IMR-90 (cell line): ENCODE data around the gene ZNF691. TPM values are rescaled to one million over a fixed set of nuclear protein-coding genes. Genes with fewer than 3 reads are reported as not detected.

Experiments
- ATAC-seq: fragments of 200-7000 bp; cut with Tn5 transposase; 2 replicates; pipeline ENCODE4 v1.9.1; 2020; ENCODE audit warnings: low read depth, mild to moderate bottlenecking, moderate library complexity
- BruUV-seq: library from RNA; stranded (reverse); fragments of 400-500 nt; replicated peaks from 2 replicates; lab custom pipeline; 2021; lab: Mats Ljungman, UMichigan
- CTCF ChIA-PET: fragments of 300-600 bp; formaldehyde crosslinking; extraction: SDS; loops from one replicate; lab custom pipeline; 2021; ENCODE audit warnings: antibody characterized with exemption; lab: Yijun Ruan, JAX
- POLR2A ChIA-PET: fragments of 300-600 bp; sonication (Branson Sonifier 250); formaldehyde crosslinking; loops from one replicate; lab custom pipeline; 2022; ENCODE audit warnings: antibody characterized with exemption; ENCODE audit not compliant: unreplicated experiment; lab: Charles Lee
- DNase-seq: peaks from one replicate; pipeline ENCODE4 v3.0.0; 2013
- H2AFZ ChIP-seq: replicated peaks from 2 replicates; pipeline ENCODE3; 2013; ENCODE audit warnings: low read length, mild to moderate bottlenecking; ENCODE audit not compliant: poor library complexity
- H2AK5ac ChIP-seq: 2 replicates; pipeline ENCODE4 v1.6.1; 2013; ENCODE audit warnings: low read depth, low read length, inconsistent platforms
- H2AK9ac ChIP-seq: replicated peaks from 2 replicates; pipeline ENCODE3; 2013; ENCODE audit warnings: mild to moderate bottlenecking, low read depth, low read length, moderate library complexity; ENCODE audit not compliant: poor library complexity
- H2BK120ac ChIP-seq: 2 replicates; pipeline ENCODE4 v1.6.1; 2013; ENCODE audit warnings: low read depth, low read length, inconsistent platforms
- H2BK15ac ChIP-seq: 3 replicates; pipeline ENCODE4 v1.6.1; 2013; ENCODE audit warnings: low read depth, low read length, inconsistent platforms
- H2BK20ac ChIP-seq: 2 replicates; pipeline ENCODE4 v1.6.1; 2013; ENCODE audit warnings: low read depth, mild to moderate bottlenecking, inconsistent platforms, low read length, moderate library complexity
- H2BK5ac ChIP-seq: 2 replicates; pipeline ENCODE4 v1.6.1; 2013; ENCODE audit warnings: mild to moderate bottlenecking, low read depth, low read length, inconsistent platforms; ENCODE audit not compliant: poor library complexity, severe bottlenecking
- H3K14ac ChIP-seq: replicated peaks from 2 replicates; pipeline ENCODE4 v1.6.1; 2013; ENCODE audit warnings: low read depth, low read length, inconsistent platforms
- H3K18ac ChIP-seq: 2 replicates; pipeline ENCODE4 v1.6.1; 2013; ENCODE audit warnings: low read depth, low read length, control low read depth
- H3K23ac ChIP-seq: 2 replicates; pipeline ENCODE4 v1.6.1; 2013; ENCODE audit warnings: low read depth, low read length, inconsistent platforms
- H3K27ac ChIP-seq: 2 replicates; pipeline ENCODE4 v1.5.1; 2013; ENCODE audit warnings: mild to moderate bottlenecking, control low read depth, low read length; ENCODE audit not compliant: insufficient read depth
- H3K27me3 ChIP-seq: 2 replicates; pipeline ENCODE4 v1.6.1; 2013; ENCODE audit warnings: low read length; ENCODE audit not compliant: control insufficient read depth, insufficient read depth
- H3K36me3 ChIP-seq: 2 replicates; pipeline ENCODE4 v1.6.1; 2013; ENCODE audit warnings: low read length, mixed read lengths; ENCODE audit not compliant: control insufficient read depth, insufficient read depth
- H3K4ac ChIP-seq: 2 replicates; pipeline ENCODE4 v1.6.1; 2013; ENCODE audit warnings: low read depth, low read length, inconsistent platforms
- H3K4me1 ChIP-seq: 2 replicates; pipeline ENCODE4 v1.6.1; 2013; ENCODE audit warnings: low read length, mixed read lengths; ENCODE audit not compliant: control insufficient read depth, insufficient read depth
- H3K4me2 ChIP-seq: 2 replicates; pipeline ENCODE4 v1.6.1; 2013; ENCODE audit warnings: low read depth, mild to moderate bottlenecking, control low read depth, low read length, moderate library complexity
- H3K4me3 ChIP-seq: 2 replicates; pipeline ENCODE4 v1.5.1; 2013; ENCODE audit warnings: low read depth, mild to moderate bottlenecking, control low read depth, low read length, moderate library complexity; ENCODE audit not compliant: insufficient read depth
- H3K56ac ChIP-seq: 2 replicates; pipeline ENCODE4 v1.6.1; 2013; ENCODE audit warnings: low read length, inconsistent platforms; ENCODE audit not compliant: insufficient read depth; ENCODE audit errors: extremely low read depth
- H3K79me1 ChIP-seq, 2 experiments: 2 replicates each; pipeline ENCODE4 v1.6.1; 2013; ENCODE audit warnings: low read length in 2 of 2, inconsistent platforms in 1 of 2, low read depth in 1 of 2
- H3K9ac ChIP-seq: 2 replicates; pipeline ENCODE4 v1.6.1; 2013; ENCODE audit warnings: low read depth, low read length, control low read depth
- H3K9me1 ChIP-seq: 2 replicates; pipeline ENCODE4 v1.6.1; 2013; ENCODE audit warnings: low read length, inconsistent platforms; ENCODE audit not compliant: insufficient read depth
- H3K9me3 ChIP-seq: 2 replicates; pipeline ENCODE4 v1.6.1; 2013; ENCODE audit warnings: low read length; ENCODE audit not compliant: control insufficient read depth, insufficient read depth
- H4K20me1 ChIP-seq: 2 replicates; pipeline ENCODE4 v1.6.1; 2013; ENCODE audit warnings: low read length, inconsistent platforms; ENCODE audit not compliant: insufficient read depth
- H4K5ac ChIP-seq: 2 replicates; pipeline ENCODE4 v1.6.1; 2013; ENCODE audit warnings: mild to moderate bottlenecking, low read depth, low read length, control low read depth
- H4K8ac ChIP-seq, 2 experiments: 2 replicates each; pipeline ENCODE4 v1.6.1; 2013; ENCODE audit warnings: low read depth in 2 of 2, low read length in 2 of 2, control low read depth in 1 of 2, inconsistent platforms in 1 of 2
- H4K91ac ChIP-seq: 2 replicates; pipeline ENCODE4 v1.6.1; 2013; ENCODE audit warnings: low read depth, low read length, inconsistent platforms; ENCODE audit not compliant: insufficient read depth
- MAZ ChIP-seq: IDR thresholded peaks from 2 replicates; pipeline ENCODE4 v1.6.1; 2012; ENCODE audit warnings: low read depth, mild to moderate bottlenecking, low read length, improper control_type of control experiment, moderate library complexity, borderline replicate concordance
- MXI1 ChIP-seq: IDR thresholded peaks from 2 replicates; pipeline ENCODE4 v1.6.1; 2012; ENCODE audit warnings: low read depth, mild to moderate bottlenecking, low read length, moderate library complexity, borderline replicate concordance
- POLR2A ChIP-seq: IDR thresholded peaks from 2 replicates; pipeline ENCODE4 v1.6.1; 2012; ENCODE audit warnings: mild to moderate bottlenecking, low read depth, low read length
- RCOR1 ChIP-seq: IDR thresholded peaks from 2 replicates; pipeline ENCODE4 v1.6.1; 2012; ENCODE audit warnings: mild to moderate bottlenecking, low read length, improper control_type of control experiment; ENCODE audit not compliant: insufficient replicate concordance
- RFX5 ChIP-seq: IDR thresholded peaks from 2 replicates; pipeline ENCODE4 v1.8.0; 2012; ENCODE audit warnings: low read depth, mild to moderate bottlenecking, low read length, moderate library complexity
- USF2 ChIP-seq: fragments of 150-350 bp; IDR thresholded peaks from 2 replicates; pipeline ENCODE4 v1.6.1; 2017; ENCODE audit warnings: mild to moderate bottlenecking, antibody characterized with exemption, low read length, low read depth
- WGBS, 2 experiments: methylation state at CpG; one replicate each; pipeline versions ENCODE4 v1.1.5 to v1.1.7; 2013; ENCODE audit warnings: missing lambda C conversion rate in 2 of 2; ENCODE audit not compliant: insufficient read length in 1 of 2; ENCODE audit errors: extremely low coverage in 2 of 2; 5-methylcytosine and 5-hydroxymethylcytosine counted together
- dilution Hi-C: fragments of 300-500 bp; cut with HindIII; formaldehyde crosslinking; loops from one replicate; pipeline ENCODE4 v1.14.3; 2018; ENCODE audit warnings: low sequenced_read_pairs; ENCODE audit not compliant: unreplicated experiment
- in situ Hi-C: fragments of 300-500 bp; cut with MboI; formaldehyde crosslinking; loops from 3 replicates; pipeline ENCODE4 v1.14.3; 2019; ENCODE audit warnings: low sequenced_read_pairs, inconsistent platforms, mixed read lengths
- intact Hi-C: fragments of 100-400 bp; cut with micrococcal nuclease; formaldehyde crosslinking; loops from 2 replicates; pipeline ENCODE4 v1.10.0; 2022
- polyA plus RNA-seq, 3 experiments: library from polyadenylated mRNA; depleted of rRNA; stranded (reverse); fragments of >200 nt; gene quantifications; 2 replicates each; pipeline ENCODE4 v1.2.3, GENCODE V29; 2012; ENCODE audit warnings: low replicate concordance in 1 of 3
- total RNA-seq: library from RNA; depleted of rRNA; stranded (reverse); fragments of >200 nt; gene quantifications from 2 replicates; pipeline ENCODE4 v1.2.3, GENCODE V29; 2012

ZNF691 gene
- total and polyA plus RNA-seq, 2 of the 4 experiments (the other 2 are of a cell fraction): 6.8 to 13.6 TPM

GRCh38 chr1:42832641-42833240 lies 13.7 kb upstream of the ZNF691 start:
- no peak overlapping the region for H3K18ac ChIP-seq
- H3K9me1 ChIP-seq: peaks cover 6% of the 10 kb centered on the region
- no peak overlapping the region for H3K4me2 ChIP-seq
- H2BK15ac ChIP-seq: no peak overlapping the region
- in situ Hi-C loops (no loop called here), dilution Hi-C loops (no loop called here), intact Hi-C loops (no loop called here)
- no peaks in the 10 kb centered on the region for H3K79me1 ChIP-seq
- peaks cover 12% of the 10 kb centered on the region for H3K36me3 ChIP-seq
- no peak for ATAC-seq
- H3K14ac ChIP-seq: no peak overlapping the region
- no peak overlapping the region for H2BK5ac ChIP-seq
- H3K4me3 ChIP-seq: no peak overlapping the region
- H2AFZ ChIP-seq: no peak overlapping the region
- H3K27me3 ChIP-seq: no peaks in the 10 kb centered on the region
- no peaks in the 10 kb centered on the region for H3K4me1 ChIP-seq
- no peak overlapping the region for H2BK20ac ChIP-seq
- H3K9me3 ChIP-seq: no peaks in the 10 kb centered on the region
- no peak overlapping the region for H3K9ac ChIP-seq
- H4K91ac ChIP-seq: no peak overlapping the region
- H3K27ac ChIP-seq: no peak overlapping the region
- H4K8ac ChIP-seq: no peak overlapping the region
- H2AK5ac ChIP-seq: no peak overlapping the region
- CTCF ChIA-PET: no interaction called here
- H3K4ac ChIP-seq: no peak overlapping the region
- POLR2A ChIA-PET: interaction anchor here (0.7 to 1.0 kb wide), 2 partner anchors 13 to 124 kb away, joined by 6 to 10 read pairs; no protein-coding TSS in a partner anchor
- DNase-seq: no peak
- no TSS peak for BruUV-seq
- no CpG with 5 or more reads among the region's 3 CpGs for WGBS, 2 experiments
- no peak overlapping the region for H3K23ac ChIP-seq
- no peak overlapping the region for H4K5ac ChIP-seq
- H3K56ac ChIP-seq: no peak overlapping the region
- no peaks in the 10 kb centered on the region for H4K20me1 ChIP-seq
- no peak overlapping the region for H2AK9ac ChIP-seq
- TF ChIP-seq POLR2A: no peak
- no peak for TF ChIP-seq RCOR1
- no peak for TF ChIP-seq MAZ
- no peak for TF ChIP-seq RFX5
- no peak for TF ChIP-seq USF2
- TF ChIP-seq MXI1: no peak
- no peak overlapping the region for H2BK120ac ChIP-seq
